GM19099 (cell line): ENCODE measurements around the gene SMARCC1.

Experiments used
- POLR2A ChIP-seq: IDR thresholded peaks from 3 replicates; pipeline ENCODE4 v1.6.1; 2011; ENCODE audit warnings: low read depth; ENCODE audit not compliant: insufficient read length; ENCODE audit errors: extremely low read depth

SMARCC1 gene

GRCh38 chr3:47628426-47628825 is 153.3 kb downstream of the SMARCC1 start:
- TF ChIP-seq POLR2A, result no peak

- no peak for TF ChIP-seq POLR2A
Measured at GRCh38 chr3:47622671-47623461, 158.8 kb downstream of the SMARCC1 start.

- no peak for TF ChIP-seq POLR2A
Measured at GRCh38 chr3:47617086-47618010, 164.3 kb downstream of the SMARCC1 start.

GRCh38 chr3:47614788-47615187 is 166.9 kb downstream of the SMARCC1 start:
- TF ChIP-seq POLR2A, result no peak

GRCh38 chr3:47613722-47614121 is 168.0 kb downstream of the SMARCC1 start:
- TF ChIP-seq POLR2A, result no peak

GRCh38 chr3:47612879-47613278 is 168.8 kb downstream of the SMARCC1 start:
- TF ChIP-seq POLR2A, result no peak

- TF ChIP-seq POLR2A, result no peak
Measured at GRCh38 chr3:47612178-47612577, 169.5 kb downstream of the SMARCC1 start.

GRCh38 chr3:47611576-47611975 is 170.1 kb downstream of the SMARCC1 start:
- no peak for TF ChIP-seq POLR2A

GRCh38 chr3:47610583-47610982 is 171.1 kb downstream of the SMARCC1 start:
- no peak for TF ChIP-seq POLR2A

- no peak for TF ChIP-seq POLR2A
Measured at GRCh38 chr3:47607335-47607734, 174.4 kb downstream of the SMARCC1 start.

GRCh38 chr3:47606165-47606564 is 175.5 kb downstream of the SMARCC1 start:
- TF ChIP-seq POLR2A, result no peak

- no peak for TF ChIP-seq POLR2A
Measured at GRCh38 chr3:47605652-47606051, 176.0 kb downstream of the SMARCC1 start.

GRCh38 chr3:47604145-47604544 is 177.5 kb downstream of the SMARCC1 start:
- TF ChIP-seq POLR2A, result no peak

- TF ChIP-seq POLR2A, result no peak
Measured at GRCh38 chr3:47603332-47603731, 178.4 kb downstream of the SMARCC1 start.

- TF ChIP-seq POLR2A, result no peak
Measured at GRCh38 chr3:47601281-47601680, 180.4 kb downstream of the SMARCC1 start.

GRCh38 chr3:47594792-47595191 is 186.9 kb downstream of the SMARCC1 start:
- no peak for TF ChIP-seq POLR2A

GRCh38 chr3:47592066-47592795 is 189.5 kb downstream of the SMARCC1 start:
- no peak for TF ChIP-seq POLR2A
